ENCODE measurements around the gene BIK. TPM values are rescaled to one million over a fixed set of nuclear protein-coding genes. Genes with fewer than 3 reads are reported as not detected.
A peak's percentile ranks its signal among the peaks of the same experiment; 100 is the strongest.

BIK gene
- total RNA-seq, 4 donors from 2014 or later: 6.1 to 11.3 (median 7.3) TPM

- Histone ChIP-seq H3K27me3 (no peaks in the 10 kb centered on the region), H3K4me1 (peaks cover 87% of the 10 kb centered on the region), H3K9me3 (no peaks in the 10 kb centered on the region), H3K4me3 (no peak overlapping the region), H3K36me3 (peaks cover 9% of the 10 kb centered on the region), H3K27ac (no peak overlapping the region)
- WGBS: 31% methylated on average over 9 of the region's 27 CpGs
- TF ChIP-seq POLR2AphosphoS5 (IDR thresholded peaks at IDR 0.05) (no peak), EP300 (IDR thresholded peaks at IDR 0.05) (no peak), POLR2A (IDR thresholded peaks at IDR 0.05) (no peak), CTCF (IDR thresholded peaks at IDR 0.05) (no peak)
- peak in 1 of 2 donors; percentile 81 for DNase-seq (ENCODE audit: low spot score in 2 of 2)
These were observed 44.5 kb downstream of the BIK start for GRCh38 chr22:43154887-43155536.

- Histone ChIP-seq H3K27ac (no peak overlapping the region), H3K9me3 (no peaks in the 10 kb centered on the region), H3K27me3 (no peaks in the 10 kb centered on the region), H3K36me3 (peaks cover 17% of the 10 kb centered on the region), H3K4me1 (peaks cover 87% of the 10 kb centered on the region), H3K4me3 (no peak overlapping the region)
- DNase-seq (ENCODE audit: low spot score in 2 of 2): no peak
- 67% methylated on average over 1 of the region's 5 CpGs for WGBS
- TF ChIP-seq POLR2AphosphoS5 (IDR thresholded peaks at IDR 0.05): no peak
These were observed 45.2 kb downstream of the BIK start for GRCh38 chr22:43155789-43156188.

DNA sequence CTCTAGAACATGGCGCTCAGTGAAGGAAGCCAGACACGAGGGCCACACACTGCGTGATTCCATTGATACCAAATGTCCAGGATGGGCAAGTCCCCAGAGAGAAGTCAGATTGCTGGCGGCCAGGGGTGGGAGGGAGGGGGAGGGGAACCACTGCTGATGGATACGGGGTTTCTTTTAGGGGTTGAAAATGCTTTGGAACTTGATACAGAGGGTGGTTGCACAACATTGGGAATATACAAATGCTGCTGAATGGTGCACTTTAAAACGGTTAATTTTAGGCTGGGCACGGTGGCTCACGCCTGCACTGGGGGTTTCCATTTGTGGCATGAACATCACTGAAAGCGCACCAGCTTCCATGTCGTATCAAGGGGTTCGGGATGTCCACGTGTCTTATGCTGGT lies 45.9 kb downstream of the BIK start:
- no peak for DNase-seq (ENCODE audit: low spot score in 2 of 2)
- Histone ChIP-seq H3K36me3 (peaks cover 23% of the 10 kb centered on the region), H3K4me3 (no peak overlapping the region), H3K9me3 (no peaks in the 10 kb centered on the region), H3K4me1 (peaks cover 81% of the 10 kb centered on the region), H3K27ac (no peak overlapping the region), H3K27me3 (no peaks in the 10 kb centered on the region)
- no peak for TF ChIP-seq POLR2AphosphoS5 (IDR thresholded peaks at IDR 0.05)
- 73% methylated on average over 12 of the region's 12 CpGs for WGBS

- H3K4me1 ChIP-seq: peaks cover 70% of the 10 kb centered on the region
- H3K27ac ChIP-seq: no peak overlapping the region
- TF ChIP-seq CTCF (IDR thresholded peaks at IDR 0.05) (no peak), POLR2AphosphoS5 (IDR thresholded peaks at IDR 0.05) (no peak), POLR2A (IDR thresholded peaks at IDR 0.05) (no peak), EP300 (IDR thresholded peaks at IDR 0.05) (no peak)
- no peaks in the 10 kb centered on the region for H3K9me3 ChIP-seq
- DNase-seq (ENCODE audit: low spot score in 2 of 2): no peak
- H3K4me3 ChIP-seq: no peak overlapping the region
- H3K27me3 ChIP-seq: no peaks in the 10 kb centered on the region
- WGBS: 75% methylated on average over 8 of the region's 9 CpGs
- peaks cover 31% of the 10 kb centered on the region for H3K36me3 ChIP-seq
These were observed 47.5 kb downstream of the BIK start for GRCh38 chr22:43157874-43158546.

- H3K36me3 ChIP-seq: peaks cover 31% of the 10 kb centered on the region
- H3K4me1 ChIP-seq: peaks cover 75% of the 10 kb centered on the region
- TF ChIP-seq EP300 (IDR thresholded peaks at IDR 0.05) (no peak), CTCF (IDR thresholded peaks at IDR 0.05) (no peak), POLR2A (IDR thresholded peaks at IDR 0.05) (no peak)
- WGBS: 84% methylated on average over 18 of the region's 24 CpGs
- H3K27me3 ChIP-seq: no peaks in the 10 kb centered on the region
- H3K4me3 ChIP-seq: no peak overlapping the region
- DNase-seq (ENCODE audit: low spot score in 2 of 2): no peak
- no peaks in the 10 kb centered on the region for H3K9me3 ChIP-seq
- H3K27ac ChIP-seq: no peak overlapping the region
These were observed 48.4 kb downstream of the BIK start for GRCh38 chr22:43158778-43159483.

DNA sequence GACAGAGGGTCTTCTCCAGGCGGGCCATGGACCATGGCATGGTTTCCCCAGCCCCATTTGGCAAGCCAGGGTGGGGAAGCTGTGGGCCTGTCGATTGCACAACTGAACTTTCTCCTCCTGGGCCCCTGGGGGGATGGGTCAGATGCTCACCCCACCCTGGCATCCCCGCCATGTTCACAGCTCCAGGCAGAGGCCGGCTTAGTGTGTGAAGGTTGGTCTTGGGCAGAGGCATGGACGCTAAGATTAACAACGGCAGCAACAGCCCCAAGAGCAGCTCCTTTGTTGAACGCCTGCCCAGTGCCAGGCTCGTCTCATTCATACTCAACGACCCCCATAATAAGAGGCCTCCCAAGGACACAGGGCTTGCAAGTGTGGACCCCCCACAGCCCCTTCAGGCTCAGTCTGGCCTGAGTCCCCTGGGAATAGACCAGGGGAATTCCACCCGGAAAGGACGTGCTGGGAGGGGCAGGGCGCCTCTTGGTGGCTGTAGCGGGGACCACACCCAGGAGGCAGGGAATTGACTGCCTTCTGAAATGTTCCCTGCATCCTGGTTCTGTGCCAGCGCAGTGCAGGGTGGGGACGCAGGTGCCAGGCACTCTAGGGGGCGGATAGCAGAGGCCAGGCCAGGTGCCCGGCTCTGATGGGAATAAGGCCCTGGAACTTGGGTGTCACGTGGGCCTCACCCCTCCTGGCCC lies 49.1 kb downstream of the BIK start:
- H3K27me3 ChIP-seq: no peaks in the 10 kb centered on the region
- no peaks in the 10 kb centered on the region for H3K9me3 ChIP-seq
- peaks cover 31% of the 10 kb centered on the region for H3K36me3 ChIP-seq
- no peak for TF ChIP-seq POLR2A (IDR thresholded peaks at IDR 0.05)
- TF ChIP-seq CTCF (IDR thresholded peaks at IDR 0.05): peak; percentile 23 to 56
- peaks cover 75% of the 10 kb centered on the region for H3K4me1 ChIP-seq
- no peak overlapping the region for H3K27ac ChIP-seq
- no peak overlapping the region for H3K4me3 ChIP-seq
- no peak for DNase-seq (ENCODE audit: low spot score in 2 of 2)
- WGBS: 20% methylated on average over 2 of the region's 18 CpGs
